Measurements from ENCODE around the gene CTPS1.

The CTPS1 gene

DNA sequence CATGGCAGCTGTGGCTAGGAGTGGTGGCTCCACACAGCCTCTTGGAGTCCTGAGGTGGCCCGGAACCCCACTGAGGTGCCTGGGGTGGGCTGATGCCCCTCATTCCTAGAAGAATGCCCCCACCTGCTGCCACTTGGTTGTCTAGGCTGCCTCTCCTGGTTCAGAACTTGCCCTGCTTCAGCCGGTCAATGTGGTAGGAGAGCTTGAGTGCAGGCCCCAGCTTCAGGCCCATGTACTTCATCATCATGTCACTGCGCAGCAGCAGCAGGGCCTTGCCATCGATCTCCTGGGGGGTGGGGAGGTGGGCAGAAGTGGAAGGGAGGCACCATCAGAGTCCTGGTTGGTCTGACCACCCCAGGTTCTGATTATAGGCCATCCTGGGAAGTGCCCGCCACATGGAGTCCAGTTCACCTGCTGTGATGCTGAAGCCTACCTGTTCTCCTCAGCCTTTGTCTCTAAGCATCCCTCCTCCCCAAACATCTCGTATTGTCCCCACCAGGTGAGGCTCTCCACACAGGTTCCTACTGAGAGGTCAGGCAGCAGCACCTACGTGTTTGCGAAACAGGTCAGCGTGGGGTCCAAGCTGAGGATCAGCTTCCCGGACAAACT, 48.6 kb downstream of the CTPS1 start:
- no peak for DNase-seq

DNA sequence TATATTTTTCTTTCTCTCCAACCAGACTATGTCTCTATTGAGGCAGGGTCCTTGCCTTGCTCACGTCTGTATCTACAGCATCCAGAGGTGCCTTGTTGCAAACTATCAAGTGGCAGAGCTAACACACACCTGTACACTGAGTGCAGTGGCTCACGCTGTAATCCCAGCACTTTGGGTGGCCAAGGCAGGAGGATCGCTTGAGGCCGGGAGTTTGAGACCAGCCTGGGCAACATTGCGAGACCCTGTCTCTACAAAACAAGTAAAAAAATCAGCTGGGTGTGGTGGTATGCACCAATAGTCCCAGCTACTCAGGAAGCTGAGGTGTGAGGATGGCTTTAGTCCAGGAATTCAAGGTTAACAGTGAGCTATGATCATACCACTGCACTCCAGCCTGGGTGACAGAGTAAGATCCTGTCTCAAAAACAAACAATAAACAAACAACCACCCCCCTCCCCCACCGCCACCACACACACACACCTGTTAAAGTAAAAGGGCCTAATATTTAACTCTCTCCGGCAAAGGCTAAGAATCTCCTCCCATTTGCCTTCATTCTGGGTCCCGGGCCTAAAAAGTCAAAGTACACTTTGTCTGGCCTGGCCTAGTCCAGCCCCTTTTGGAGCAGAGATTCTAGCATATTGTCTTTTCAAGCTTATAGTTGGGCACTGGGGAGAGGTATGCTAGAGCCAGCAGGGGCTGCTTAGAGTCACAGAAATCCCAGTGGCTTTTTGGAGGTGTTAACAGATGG, 51.5 kb downstream of the CTPS1 start:
- no peak for DNase-seq

DNA sequence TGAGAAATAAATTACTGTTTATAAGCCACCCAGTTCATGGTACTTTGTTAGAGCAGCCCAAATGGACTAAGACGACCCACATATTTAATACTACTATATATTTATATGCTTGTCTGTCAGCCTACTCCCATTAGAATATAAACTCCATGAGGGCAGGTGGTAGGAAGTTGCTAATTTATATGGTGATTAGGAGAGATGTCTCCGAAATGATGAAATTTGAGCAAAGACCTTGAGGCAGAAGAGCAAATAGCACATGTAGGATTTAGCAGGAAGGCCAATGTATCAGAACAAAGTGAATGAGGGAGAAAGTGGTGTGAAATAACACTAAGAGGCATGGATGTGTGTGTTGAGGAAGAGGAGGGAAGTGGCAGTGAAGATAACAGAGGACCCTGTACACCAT, 52.7 kb downstream of the CTPS1 start:
- no peak for DNase-seq

DNA sequence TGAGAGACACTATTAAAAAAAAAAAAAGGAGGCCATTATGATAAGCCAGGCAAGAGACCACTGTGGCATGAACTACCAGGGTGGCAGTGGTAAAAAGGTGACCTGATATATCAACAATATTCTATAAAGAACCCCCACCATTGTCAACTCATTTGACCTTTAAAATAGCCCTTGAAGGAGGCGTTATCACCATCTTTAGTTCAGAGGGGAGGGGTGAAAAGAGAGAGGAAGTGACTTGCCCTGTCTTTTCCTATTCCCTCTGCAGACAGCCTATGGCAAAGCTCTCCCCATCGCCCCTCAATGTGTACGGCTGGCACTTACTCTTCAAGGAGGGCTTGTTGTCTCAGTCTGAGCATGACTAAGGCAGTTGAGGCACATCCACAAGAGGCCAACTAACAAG, 53.8 kb downstream of the CTPS1 start:
- DNase-seq: no peak

DNA sequence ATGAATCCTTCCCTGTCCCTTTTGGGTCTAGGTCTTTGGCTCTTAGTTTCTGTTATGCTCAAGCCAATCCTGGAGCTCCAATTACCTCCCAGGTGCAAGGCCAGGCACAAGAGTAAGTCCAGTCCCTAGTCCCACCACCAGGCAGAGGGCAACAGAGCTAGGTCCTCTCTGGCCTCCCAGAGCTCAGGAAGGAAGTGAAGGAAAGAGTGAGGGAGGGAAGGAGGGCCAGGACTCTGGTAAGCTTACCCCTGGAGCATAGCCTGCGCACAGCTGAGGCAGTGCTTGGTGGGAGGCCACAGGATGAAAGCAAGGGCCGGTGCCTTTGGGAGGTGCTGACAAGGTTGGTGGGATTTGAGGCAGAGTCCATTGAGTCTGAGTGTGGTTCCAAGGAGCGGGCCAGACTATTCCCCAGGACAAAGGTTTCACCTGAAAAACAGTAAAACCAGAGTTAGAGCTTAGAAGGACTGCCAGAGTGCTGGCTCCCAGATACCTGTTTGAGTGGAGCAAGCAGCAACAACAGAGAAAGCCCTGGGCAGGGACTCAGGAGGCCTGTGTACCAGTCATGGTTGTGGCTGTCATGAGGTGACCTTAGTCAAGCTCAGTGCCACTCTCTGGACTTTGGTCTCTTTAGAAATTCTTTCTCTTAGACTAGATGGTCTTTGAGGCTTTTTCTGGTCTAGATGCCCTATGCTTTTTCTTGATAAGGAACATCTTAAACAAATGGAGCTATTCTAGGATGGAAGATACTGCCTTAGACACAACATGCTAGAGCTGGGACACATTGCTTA, 57.8 kb downstream of the CTPS1 start:
- no peak for DNase-seq

DNA sequence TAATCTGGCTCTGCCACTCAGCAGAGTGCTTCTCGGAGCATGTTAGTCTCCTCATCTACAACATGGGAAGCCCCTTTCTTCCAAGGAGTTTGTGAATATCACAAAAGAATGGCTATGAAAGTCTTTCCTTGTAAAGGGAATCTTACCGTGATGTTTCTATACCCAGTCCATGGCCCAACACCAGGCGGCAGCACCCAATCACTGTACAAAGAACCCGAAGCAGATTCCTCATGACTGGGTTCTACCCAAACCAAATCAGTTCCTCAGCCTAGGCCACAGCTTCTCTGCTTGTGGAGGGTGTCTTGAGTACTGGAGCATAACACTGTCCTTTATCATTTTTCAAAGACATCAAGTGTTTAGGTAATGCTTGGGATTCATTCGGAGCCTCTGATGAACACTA, 58.6 kb downstream of the CTPS1 start:
- DNase-seq: no peak

DNA sequence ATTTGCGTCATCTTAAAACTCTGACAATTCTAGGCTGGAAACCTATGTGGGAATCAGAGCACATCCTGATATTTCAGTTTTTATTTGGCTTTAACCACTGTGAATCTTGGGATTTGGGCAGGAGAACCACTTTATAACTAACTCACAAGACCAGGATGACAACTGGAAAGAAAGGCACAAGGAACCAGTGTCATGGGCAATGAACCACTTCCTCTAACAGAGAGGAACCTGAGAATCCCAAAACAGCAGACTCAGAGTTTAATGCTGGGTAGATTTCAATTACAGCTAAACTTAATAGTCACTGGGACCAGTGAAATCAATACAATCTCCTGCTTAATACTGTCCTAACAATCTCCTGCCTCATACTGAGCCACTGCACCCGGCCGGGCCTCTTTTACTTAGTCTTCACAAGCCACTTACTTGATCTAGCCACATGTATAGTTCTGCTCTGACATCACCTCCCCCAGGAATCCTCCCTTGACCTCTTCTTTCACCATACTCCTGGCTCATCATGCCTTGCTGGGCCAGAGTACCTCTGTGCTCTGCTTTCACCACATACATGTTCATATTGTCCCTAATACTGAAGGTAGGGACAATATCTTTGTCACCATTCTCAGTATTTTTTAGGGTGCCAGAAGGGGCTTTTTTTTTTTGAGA, 62.2 kb downstream of the CTPS1 start:
- no peak for DNase-seq

DNA sequence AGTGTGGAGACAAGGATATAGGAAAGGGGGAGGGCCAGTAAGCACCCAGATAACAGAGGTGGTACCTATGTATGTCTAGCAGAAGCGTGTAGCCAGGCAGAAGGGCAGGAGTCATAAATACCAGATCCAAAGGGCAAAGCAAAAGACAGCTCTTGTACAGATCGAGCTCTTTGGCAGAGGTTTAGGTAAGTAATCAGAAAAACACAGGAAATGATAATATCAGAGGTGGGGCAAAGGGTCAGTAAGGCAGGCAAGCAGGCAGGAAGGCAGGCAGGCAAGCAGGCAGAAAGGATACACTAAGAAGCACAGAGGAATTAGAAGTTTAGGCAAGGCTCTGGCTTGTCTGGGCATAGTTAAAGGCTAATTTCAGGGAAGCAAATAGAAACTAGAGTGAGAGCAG, 64.7 kb downstream of the CTPS1 start:
- no peak for DNase-seq

DNA sequence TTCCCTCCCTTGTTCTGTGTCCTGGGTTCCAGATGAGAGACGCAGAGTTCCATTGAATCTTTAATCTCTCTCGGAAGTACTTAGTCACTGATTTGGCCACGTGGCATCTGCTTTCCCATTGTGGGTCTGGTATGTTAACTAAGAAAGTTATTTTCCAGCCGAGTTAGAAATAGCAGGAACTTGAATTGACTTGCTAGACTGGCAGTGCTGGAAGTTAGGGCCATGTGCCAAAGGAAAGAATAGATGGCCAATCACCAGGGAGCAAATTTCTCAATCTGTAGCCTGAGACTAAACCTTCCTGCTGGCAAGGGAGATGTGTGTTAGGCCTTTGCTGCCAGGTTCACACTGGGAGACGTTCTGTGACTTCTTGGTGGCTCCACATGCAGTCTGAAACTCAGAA, 66.2 kb downstream of the CTPS1 start:
- no peak for DNase-seq

DNA sequence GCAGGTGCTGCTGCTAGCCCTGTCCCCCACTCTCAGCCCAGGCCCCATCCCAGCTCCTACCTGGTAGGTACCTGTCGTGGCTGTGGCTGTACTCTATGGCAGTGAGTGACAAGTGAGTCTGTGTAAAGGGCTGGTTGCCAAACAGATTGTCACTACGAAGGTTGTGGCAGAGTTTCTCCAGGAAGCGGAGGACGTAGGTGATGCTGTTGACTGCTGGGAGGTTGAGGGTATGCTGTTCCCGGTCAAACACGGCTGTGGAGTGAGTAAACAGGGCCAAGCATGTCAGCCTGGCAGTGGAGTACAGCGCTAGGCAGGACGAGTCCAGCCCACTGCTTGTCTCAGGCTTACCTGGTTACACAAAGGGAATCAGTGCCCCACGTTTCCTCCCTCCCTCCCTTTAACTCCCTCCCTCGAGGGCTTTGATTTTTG, 66.9 kb downstream of the CTPS1 start:
- no peak for DNase-seq

DNA sequence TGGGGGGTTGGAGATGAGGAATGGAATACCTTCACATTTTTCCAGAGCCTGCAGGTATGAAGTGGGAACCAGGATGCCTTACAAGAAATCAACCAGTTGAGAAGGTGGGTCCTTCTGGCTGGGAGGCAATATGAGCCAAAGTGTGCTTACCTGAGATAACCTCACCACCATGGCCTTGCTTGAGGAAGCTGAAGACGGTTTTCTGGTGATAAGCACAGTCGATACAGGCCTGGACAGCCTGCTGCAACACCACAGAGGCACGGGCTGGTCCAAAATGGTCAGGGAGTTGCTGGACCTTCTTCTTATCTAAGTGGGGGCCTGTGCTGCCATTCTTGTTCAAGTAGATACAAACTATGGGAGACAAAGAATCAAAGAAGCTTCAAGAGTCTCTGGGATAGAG, 69.0 kb downstream of the CTPS1 start:
- DNase-seq: no peak

DNA sequence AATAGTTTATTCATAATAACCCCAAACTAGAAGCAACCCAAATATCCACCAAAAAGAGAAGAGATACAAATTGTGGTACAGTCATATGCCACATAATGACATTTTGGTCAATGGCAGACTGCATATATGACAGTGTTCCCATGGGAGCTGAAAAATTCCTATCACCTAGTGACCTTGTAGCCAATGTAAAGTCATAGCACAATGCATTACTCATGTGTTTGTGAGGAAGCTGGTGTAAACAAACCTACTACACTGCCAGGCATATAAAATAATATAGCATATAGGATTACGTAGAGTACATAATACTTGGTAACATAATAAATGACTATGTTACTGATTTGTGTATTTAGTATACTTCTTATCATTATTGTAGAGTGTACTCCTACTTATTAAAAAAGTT, 71.5 kb downstream of the CTPS1 start:
- DNase-seq: no peak

DNA sequence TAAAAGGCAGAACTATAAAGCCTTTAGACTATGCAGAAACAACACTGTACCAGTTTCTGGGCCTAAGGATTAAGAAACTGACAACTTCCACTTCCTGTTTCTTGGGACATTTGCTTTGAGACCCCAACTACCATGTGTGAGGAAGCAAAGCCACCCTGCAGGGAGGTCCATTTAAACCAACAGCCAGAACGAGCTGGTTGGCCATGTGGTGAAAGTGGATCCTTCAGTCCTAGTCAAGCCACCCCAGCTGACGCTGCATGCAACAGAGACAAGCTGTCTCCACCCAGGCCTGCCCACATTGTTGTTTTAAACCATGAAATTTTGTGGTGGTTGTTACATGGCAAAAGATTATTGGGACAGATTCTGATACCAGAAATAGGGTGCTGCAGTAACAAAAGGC, 73.8 kb downstream of the CTPS1 start:
- DNase-seq: no peak

DNA sequence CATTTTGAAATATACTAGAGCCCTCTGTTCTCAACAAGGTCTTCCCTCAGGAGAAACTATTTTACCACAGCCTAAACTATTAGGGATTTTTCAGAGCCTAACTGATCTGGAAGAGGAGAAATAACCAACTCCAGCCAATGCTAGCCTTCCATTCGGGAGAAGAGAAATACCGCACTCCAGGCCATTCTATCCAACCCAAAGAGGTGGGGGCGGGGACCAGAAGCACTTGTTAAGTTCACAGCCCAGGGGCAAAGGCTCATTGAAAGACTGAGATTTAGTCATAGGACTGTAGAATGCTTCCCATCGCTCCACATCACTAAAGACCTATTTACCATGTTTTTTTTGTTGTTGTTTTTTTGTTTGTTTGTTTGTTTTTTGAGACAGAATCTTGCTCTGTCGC, 77.4 kb downstream of the CTPS1 start:
- no peak for DNase-seq
